Vagina (tissue), 2 donors: ENCODE data around the gene MAP3K3. TPM values are rescaled to one million over a fixed set of nuclear protein-coding genes. Genes with fewer than 3 reads are reported as not detected.
A peak's percentile ranks its signal among the peaks of the same experiment; 100 is the strongest.
"Not testable (repeated sequence)": the region's sequence is repeated elsewhere in the genome, so short reads cannot be mapped to it uniquely, and the experiment has no call there.

ENCODE experiments used
- DNase-seq, 2 donors: peaks; one replicate each; pipeline ENCODE4 v3.0.0-alpha.2; 2017; ENCODE audit errors: extremely low spot score in 2 of 2
- H3K27ac ChIP-seq: fragments of 200-600 bp; sonication (generic); one replicate; pipeline ENCODE4 v1.5.1; 2019
- H3K27me3 ChIP-seq: fragments of 200-600 bp; sonication (generic); one replicate; pipeline ENCODE4 v1.5.1; 2019
- H3K36me3 ChIP-seq, 2 donors: fragments of 200-600 bp; sonication (generic); one replicate each; pipeline ENCODE4 v1.5.1; 2017 to 2019
- H3K4me1 ChIP-seq: fragments of 200-600 bp; sonication (generic); one replicate; pipeline ENCODE4 v1.5.1; 2019
- H3K4me3 ChIP-seq, 2 donors: fragments of 200-600 bp; sonication (generic); 1 replicate in 1 of 2; 2 replicates in 1 of 2; pipeline ENCODE4 v1.5.1; 2016 to 2019
- H3K9me3 ChIP-seq: fragments of 200-600 bp; sonication (generic); one replicate; pipeline ENCODE4 v1.5.1; 2019
- POLR2A ChIP-seq, 2 donors: fragments of 450-650 bp; IDR thresholded peaks; one replicate each; pipeline ENCODE4 v1.6.1; 2017; ENCODE audit warnings: antibody characterized with exemption in 2 of 2, mild to moderate bottlenecking in 2 of 2, moderate library complexity in 2 of 2
- POLR2AphosphoS5 ChIP-seq, 2 donors: sonication (generic); formaldehyde crosslinking; IDR thresholded peaks; one replicate each; pipeline ENCODE4 v1.9.0; 2017; ENCODE audit warnings: antibody characterized with exemption in 2 of 2, mild to moderate bottlenecking in 2 of 2, low read depth in 1 of 2; ENCODE audit not compliant: insufficient read depth in 1 of 2
- intact Hi-C: fragments of 100-400 bp; cut with DNase I; formaldehyde crosslinking; loops from one replicate; pipeline ENCODE4 v1.15.1; 2023
- total RNA-seq: library from RNA; depleted of rRNA; stranded (reverse); fragments of >200 nt; gene quantifications from one replicate; pipeline ENCODE4 v1.2.3, GENCODE V29; 2016
- TF ChIP-seq, protein P1 (sequence below), 3 experiments: fragments of 450-650 bp in 2 of 3; fragments of 200-600 bp in 1 of 3; sonication (generic) in 1 of 3; IDR thresholded peaks; one replicate each; pipeline ENCODE4 v1.5.1; 2017 to 2019; ENCODE audit warnings: antibody characterized with exemption in 3 of 3, mild to moderate bottlenecking in 2 of 3, moderate library complexity in 2 of 3

MAP3K3 gene
- total RNA-seq, 1 donor from 2014 or later, result 35.4 TPM

DNA sequence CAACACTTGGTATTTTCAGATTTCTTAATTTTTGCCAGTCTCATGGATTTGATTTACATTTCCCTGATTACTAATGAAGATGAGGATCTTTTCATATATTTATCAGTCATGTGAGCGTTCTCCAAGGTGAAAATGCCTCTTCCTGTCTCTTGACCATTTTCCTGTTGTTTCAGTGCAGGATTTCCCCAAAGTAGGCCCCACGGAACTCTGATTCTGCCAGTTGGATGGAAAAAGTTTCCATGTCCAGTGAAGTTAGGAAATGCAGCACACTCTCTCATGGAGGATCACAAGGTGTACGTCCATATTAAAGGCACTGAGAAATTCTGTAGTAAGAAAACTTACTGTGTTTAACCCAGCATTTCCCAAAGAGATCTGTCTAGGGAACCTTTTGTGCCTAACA is 94.2 kb downstream of the MAP3K3 start:
- intact Hi-C loops, result no loop called here
- H3K27ac ChIP-seq, result no peak overlapping the region
- no peaks in the 10 kb centered on the region for H3K9me3 ChIP-seq
- no peak overlapping the region for H3K4me3 ChIP-seq
- H3K27me3 ChIP-seq, result no peaks in the 10 kb centered on the region
- H3K4me1 ChIP-seq, result no peaks in the 10 kb centered on the region
- H3K36me3 ChIP-seq, result peaks cover 0 to 20% of the 10 kb centered on the region in 2 donors
- TF ChIP-seq, protein P1, sequence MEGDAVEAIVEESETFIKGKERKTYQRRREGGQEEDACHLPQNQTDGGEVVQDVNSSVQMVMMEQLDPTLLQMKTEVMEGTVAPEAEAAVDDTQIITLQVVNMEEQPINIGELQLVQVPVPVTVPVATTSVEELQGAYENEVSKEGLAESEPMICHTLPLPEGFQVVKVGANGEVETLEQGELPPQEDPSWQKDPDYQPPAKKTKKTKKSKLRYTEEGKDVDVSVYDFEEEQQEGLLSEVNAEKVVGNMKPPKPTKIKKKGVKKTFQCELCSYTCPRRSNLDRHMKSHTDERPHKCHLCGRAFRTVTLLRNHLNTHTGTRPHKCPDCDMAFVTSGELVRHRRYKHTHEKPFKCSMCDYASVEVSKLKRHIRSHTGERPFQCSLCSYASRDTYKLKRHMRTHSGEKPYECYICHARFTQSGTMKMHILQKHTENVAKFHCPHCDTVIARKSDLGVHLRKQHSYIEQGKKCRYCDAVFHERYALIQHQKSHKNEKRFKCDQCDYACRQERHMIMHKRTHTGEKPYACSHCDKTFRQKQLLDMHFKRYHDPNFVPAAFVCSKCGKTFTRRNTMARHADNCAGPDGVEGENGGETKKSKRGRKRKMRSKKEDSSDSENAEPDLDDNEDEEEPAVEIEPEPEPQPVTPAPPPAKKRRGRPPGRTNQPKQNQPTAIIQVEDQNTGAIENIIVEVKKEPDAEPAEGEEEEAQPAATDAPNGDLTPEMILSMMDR (IDR thresholded peaks at IDR 0.05), result no peak
- no peak for TF ChIP-seq POLR2AphosphoS5 (IDR thresholded peaks at IDR 0.05; ENCODE audit: insufficient read depth in 1 of 2, low read depth in 1 of 2)
- no peak for TF ChIP-seq POLR2A (IDR thresholded peaks at IDR 0.05)
- no peak for DNase-seq

DNA sequence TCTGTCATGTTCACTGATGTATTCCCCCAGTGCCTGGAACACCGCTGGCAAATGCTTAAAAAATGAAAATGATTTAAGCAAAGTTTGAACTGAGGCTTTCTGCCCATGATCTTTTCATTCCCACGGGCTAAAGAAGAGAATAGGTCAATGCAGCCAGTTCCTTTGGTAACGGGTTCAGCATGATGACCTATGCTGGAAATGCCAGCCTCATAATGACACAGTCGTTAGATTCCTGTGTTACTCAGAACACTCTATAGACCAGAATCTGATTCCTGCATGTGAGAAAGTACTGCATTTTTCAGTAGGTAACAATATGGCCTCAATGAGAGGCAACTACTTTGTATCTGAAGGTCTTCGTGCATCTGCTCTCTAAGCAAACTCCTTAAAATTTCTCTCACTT is 96.8 kb downstream of the MAP3K3 start:
- DNase-seq, result no peak
- H3K9me3 ChIP-seq, result no peaks in the 10 kb centered on the region
- no peak overlapping the region for H3K4me3 ChIP-seq
- no peaks in the 10 kb centered on the region for H3K4me1 ChIP-seq
- intact Hi-C loops, result no loop called here
- H3K27ac ChIP-seq, result no peak overlapping the region
- no peaks in the 10 kb centered on the region for H3K27me3 ChIP-seq
- TF ChIP-seq, protein P1 (IDR thresholded peaks at IDR 0.05), result no peak
- no peak for TF ChIP-seq POLR2A (IDR thresholded peaks at IDR 0.05)
- no peaks in the 10 kb centered on the region for H3K36me3 ChIP-seq

DNA sequence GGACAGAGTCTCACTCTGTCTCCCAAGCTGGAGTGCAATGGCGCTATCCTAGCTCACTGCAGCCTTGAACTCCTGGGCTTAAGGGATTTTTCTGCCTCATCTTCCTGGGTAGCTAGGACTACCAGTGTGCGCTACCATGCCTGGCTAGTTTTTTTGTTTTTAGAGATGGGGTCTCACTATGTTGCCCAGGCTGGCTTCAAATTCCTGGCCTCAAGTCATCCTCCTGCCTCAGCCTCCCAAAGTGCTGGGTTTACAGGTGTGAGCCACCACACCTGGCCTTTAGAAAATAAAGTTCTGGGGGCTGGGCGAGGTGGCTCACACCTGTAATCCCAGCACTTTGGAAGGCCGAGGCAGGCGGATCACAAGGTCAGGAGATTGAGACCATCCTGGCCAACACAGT is 98.0 kb downstream of the MAP3K3 start:
- H3K27ac ChIP-seq, H3K27me3 ChIP-seq, intact Hi-C loops, H3K4me1 ChIP-seq, H3K9me3 ChIP-seq, H3K36me3 ChIP-seq, DNase-seq, H3K4me3 ChIP-seq: not testable (repeated sequence)

DNA sequence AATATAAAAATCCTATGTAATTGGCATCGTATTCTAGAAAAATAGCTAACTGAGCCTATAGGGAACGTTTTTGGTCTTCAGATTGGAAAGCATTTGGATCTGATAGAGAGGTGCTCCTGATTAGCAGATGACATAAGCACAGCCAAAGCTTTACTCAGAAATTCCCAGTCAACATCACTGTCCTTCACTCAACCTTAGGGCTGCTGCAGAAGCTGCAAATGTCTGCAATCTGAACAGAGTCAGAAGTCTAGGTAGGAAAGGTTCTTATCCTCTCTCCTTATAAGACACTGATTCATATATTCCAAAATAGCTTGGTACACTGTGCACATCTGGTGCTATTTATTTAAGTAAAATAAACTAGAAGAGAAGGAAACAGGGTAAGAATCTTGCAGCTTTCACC is 100.2 kb downstream of the MAP3K3 start:
- intact Hi-C loops, result no loop called here
- H3K4me1 ChIP-seq, result no peaks in the 10 kb centered on the region
- no peak overlapping the region for H3K27ac ChIP-seq
- H3K9me3 ChIP-seq, result no peaks in the 10 kb centered on the region
- DNase-seq, result no peak
- H3K4me3 ChIP-seq, result no peak overlapping the region
- H3K36me3 ChIP-seq, result peaks cover 0 to 15% of the 10 kb centered on the region in 2 donors
- H3K27me3 ChIP-seq, result no peaks in the 10 kb centered on the region
- TF ChIP-seq POLR2A (IDR thresholded peaks at IDR 0.05) (no peak), POLR2AphosphoS5 (IDR thresholded peaks at IDR 0.05; ENCODE audit: insufficient read depth in 1 of 2, low read depth in 1 of 2) (no peak)
- TF ChIP-seq, protein P1 (IDR thresholded peaks at IDR 0.05), result no peak

DNA sequence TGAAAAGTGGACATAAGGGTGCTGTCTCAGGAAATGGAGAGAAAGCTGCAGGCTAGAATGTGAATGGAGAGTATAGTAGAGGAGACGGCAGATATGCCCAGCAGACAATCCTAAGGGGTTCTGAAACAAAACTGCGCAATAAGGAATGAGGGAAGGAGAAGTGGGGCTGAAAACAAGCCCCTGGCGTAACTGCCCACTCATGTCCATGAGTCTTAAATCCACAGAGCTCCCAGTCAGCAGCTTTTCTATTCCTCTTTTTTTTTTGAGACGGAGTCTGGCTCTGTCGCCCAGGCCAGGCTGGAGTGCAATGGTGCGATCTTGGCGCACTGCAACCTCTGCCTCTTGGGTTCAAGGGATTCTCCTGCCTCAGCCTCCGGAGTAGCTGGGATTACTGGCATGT is 113.5 kb downstream of the MAP3K3 start:
- Histone ChIP-seq H3K27ac (no peak overlapping the region), H3K36me3 (no peaks in the 10 kb centered on the region), H3K27me3 (no peaks in the 10 kb centered on the region), H3K9me3 (no peaks in the 10 kb centered on the region), H3K4me1 (peaks cover 9% of the 10 kb centered on the region), H3K4me3 (no peak overlapping the region)
- TF ChIP-seq POLR2AphosphoS5 (IDR thresholded peaks at IDR 0.05; ENCODE audit: insufficient read depth in 1 of 2, low read depth in 1 of 2) (no peak), POLR2A (IDR thresholded peaks at IDR 0.05) (no peak)
- DNase-seq, result no peak
- intact Hi-C loops, result no loop called here

DNA sequence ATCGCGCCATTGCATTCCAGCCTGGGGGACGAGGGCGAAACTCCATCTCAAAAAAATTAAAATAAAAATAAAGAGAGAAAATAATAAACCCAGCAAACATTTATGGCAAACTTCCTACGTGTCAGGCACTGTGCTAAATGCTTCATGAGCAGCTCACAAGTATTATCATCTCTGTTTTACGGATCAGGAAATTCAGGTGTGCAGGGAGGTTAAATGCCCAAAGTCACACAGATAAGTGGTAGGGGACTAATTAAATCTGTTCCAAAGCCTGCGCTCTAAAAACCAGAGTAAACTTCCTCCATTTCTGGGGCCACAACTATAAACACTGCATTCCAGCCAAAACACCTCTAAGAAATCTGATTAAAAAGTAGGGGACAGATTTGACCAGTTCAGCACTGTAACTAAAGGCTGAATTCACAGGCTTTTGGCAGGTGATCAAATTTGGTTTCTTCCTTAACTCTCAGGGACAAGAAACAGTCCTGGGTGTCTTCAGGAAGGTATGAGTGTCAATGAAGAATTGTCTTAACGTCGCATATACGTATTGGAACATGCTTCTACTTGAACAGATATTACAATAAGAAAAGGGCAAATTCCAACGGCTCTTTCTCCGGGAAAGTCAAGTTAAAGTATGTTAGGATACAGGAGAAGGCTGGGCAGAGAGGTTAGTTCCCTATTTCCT is 118.4 kb downstream of the MAP3K3 start:
- no peak for DNase-seq
- peak overlapping the region; percentile 96 for H3K27ac ChIP-seq
- peak overlapping the region; percentile 84 to 85 for H3K4me3 ChIP-seq
- peaks cover 11% of the 10 kb centered on the region for H3K4me1 ChIP-seq
- H3K27me3 ChIP-seq, result no peaks in the 10 kb centered on the region
- H3K9me3 ChIP-seq, result no peaks in the 10 kb centered on the region
- H3K36me3 ChIP-seq, result no peaks in the 10 kb centered on the region
- TF ChIP-seq POLR2AphosphoS5 (IDR thresholded peaks at IDR 0.05; ENCODE audit: insufficient read depth in 1 of 2, low read depth in 1 of 2) (no peak), POLR2A (IDR thresholded peaks at IDR 0.05) (no peak)
- TF ChIP-seq, protein P1 (IDR thresholded peaks at IDR 0.05), result no peak
- intact Hi-C loops, result no loop called here
